Activated CD8-positive, alpha-beta T cell treated with anti-CD3 and anti-CD28 coated beads for 36 hours (primary cell): ENCODE results near the gene MAP1LC3C. TPM values are rescaled to one million over a fixed set of nuclear protein-coding genes. Genes with fewer than 3 reads are reported as not detected.

ENCODE experiments used
- ATAC-seq: fragments of 200-7000 bp; cut with Tn5 transposase; one replicate; pipeline ENCODE4 v1.10.0; 2021; ENCODE audit warnings: mild to moderate bottlenecking, moderate library complexity
- CTCF ChIA-PET: fragments of 350-600 bp; sonication (Branson Sonifier 250); formaldehyde crosslinking; loops from one replicate; lab custom pipeline; 2021; ENCODE audit warnings: antibody characterized with exemption; lab: Charles Lee
- POLR2A ChIA-PET: fragments of 350-600 bp; sonication (Branson Sonifier 250); formaldehyde crosslinking; loops from one replicate; lab custom pipeline; 2021; ENCODE audit warnings: antibody characterized with exemption; lab: Charles Lee
- DNase-seq: peaks from one replicate; pipeline ENCODE4 v3.0.0-alpha.2; 2020
- H3K27ac Mint-ChIP-seq: one replicate; pipeline ENCODE4 v1.8.0; 2021; ENCODE audit warnings: mild to moderate bottlenecking, mixed read lengths
- H3K27me3 Mint-ChIP-seq: one replicate; pipeline ENCODE4 v1.8.0; 2021; ENCODE audit warnings: mixed read lengths
- H3K36me3 Mint-ChIP-seq: one replicate; pipeline ENCODE4 v1.8.0; 2021; ENCODE audit warnings: low read depth, mixed read lengths
- H3K4me1 Mint-ChIP-seq: one replicate; pipeline ENCODE4 v1.8.0; 2021; ENCODE audit warnings: low read depth, mixed read lengths
- H3K4me3 Mint-ChIP-seq: one replicate; pipeline ENCODE4 v1.8.0; 2021; ENCODE audit warnings: mild to moderate bottlenecking, moderate library complexity, mixed read lengths
- H3K9me3 Mint-ChIP-seq: one replicate; pipeline ENCODE4 v1.8.0; 2021; ENCODE audit warnings: mixed read lengths
- CTCF ChIP-seq: fragments of 200-600 bp; IDR thresholded peaks from one replicate; pipeline ENCODE4 v1.8.0; 2022; ENCODE audit warnings: antibody characterized with exemption, mild to moderate bottlenecking
- intact Hi-C: fragments of 100-400 bp; cut with micrococcal nuclease; formaldehyde crosslinking; loops from one replicate; pipeline ENCODE4 v1.10.0; 2022
- total RNA-seq, 2 experiments: library from RNA; stranded (reverse); gene quantifications; one replicate each; pipeline ENCODE4 v1.2.3, GENCODE V29; 2021

MAP1LC3C gene
- total RNA-seq, 2 experiments from 2014 or later: not detected

GRCh38 chr1:241950390-241950789, 48.5 kb downstream of the MAP1LC3C start:
- DNase-seq (no peak), ATAC-seq (no peak)
- Mint-ChIP-seq H3K27me3 (no peaks in the 10 kb centered on the region), H3K36me3 (no peaks in the 10 kb centered on the region), H3K9me3 (no peaks in the 10 kb centered on the region), H3K4me3 (no peak overlapping the region), H3K4me1 (no peaks in the 10 kb centered on the region), H3K27ac (no peak overlapping the region)
- ChIA-PET CTCF (no interaction called here), POLR2A (no interaction called here)
- intact Hi-C loops: no loop called here
- TF ChIP-seq CTCF: no peak

GRCh38 chr1:241947354-241947753, 51.5 kb downstream of the MAP1LC3C start:
- CTCF ChIA-PET: interaction anchor here (1.1 kb wide), 1 partner anchor 320 kb away, joined by 3 read pairs; no protein-coding TSS in a partner anchor
- intact Hi-C loops: no loop called here
- no peaks in the 10 kb centered on the region for H3K27me3 Mint-ChIP-seq
- DNase-seq: no peak
- ATAC-seq: no peak
- no peaks in the 10 kb centered on the region for H3K4me1 Mint-ChIP-seq
- no peak overlapping the region for H3K4me3 Mint-ChIP-seq
- no peak overlapping the region for H3K27ac Mint-ChIP-seq
- H3K9me3 Mint-ChIP-seq: no peaks in the 10 kb centered on the region
- POLR2A ChIA-PET: no interaction called here
- TF ChIP-seq CTCF: no peak
- no peaks in the 10 kb centered on the region for H3K36me3 Mint-ChIP-seq

Other genes with a start within 250 kb of the MAP1LC3C start
- 10 to 100 TPM; 65.3 to 66.8 TPM for gene EXO1, start 150.9 kb downstream of the MAP1LC3C start, total RNA-seq
- not detected for gene BECN2, start 41.3 kb downstream of the MAP1LC3C start, total RNA-seq